AG20443 (cell line): ENCODE results near the gene RHBDL1.

Experiments
- DNase-seq: peaks from one replicate; pipeline ENCODE4 v3.0.0; 2012; ENCODE audit warnings: low spot score, mixed read lengths

RHBDL1 gene

GRCh38 chr16:674214-674881 is 1.1 kb upstream of the RHBDL1 start:
- DNase-seq: no peak

GRCh38 chr16:675884-676564 is 553 bp downstream of the RHBDL1 start:
- DNase-seq: no peak

- no peak for DNase-seq
Observed at GRCh38 chr16:676565-676902, 1.1 kb downstream of the RHBDL1 start.

- no peak for DNase-seq
Observed at GRCh38 chr16:676913-677312, 1.4 kb downstream of the RHBDL1 start.

GRCh38 chr16:677316-678190 is 2.1 kb downstream of the RHBDL1 start:
- DNase-seq: no peak

- no peak for DNase-seq
Observed at GRCh38 chr16:678209-678857, 2.9 kb downstream of the RHBDL1 start.

- DNase-seq: peak; percentile 40
Observed at GRCh38 chr16:678858-679813, 3.7 kb downstream of the RHBDL1 start.

- peak; percentile 96 for DNase-seq
Observed at GRCh38 chr16:679814-680624, 4.5 kb downstream of the RHBDL1 start, which contains the start of gene STUB1. STUB1 (plus strand) TSS chr16:680410; CDS start chr16:680526, 116 bp downstream.

GRCh38 chr16:680625-680945 is 5.1 kb downstream of the RHBDL1 start:
- no peak for DNase-seq

GRCh38 chr16:680967-681745 is 5.7 kb downstream of the RHBDL1 start:
- no peak for DNase-seq

- no peak for DNase-seq
Observed at GRCh38 chr16:681746-682427, 6.4 kb downstream of the RHBDL1 start.

- DNase-seq: no peak
Observed at GRCh38 chr16:682493-683395, 7.3 kb downstream of the RHBDL1 start.

- DNase-seq: no peak
Observed at GRCh38 chr16:683396-684070, 8.1 kb downstream of the RHBDL1 start.

- peak; percentile 97 for DNase-seq
Observed at GRCh38 chr16:684071-684794, 8.8 kb downstream of the RHBDL1 start, which contains the start of gene JMJD8. JMJD8 (minus strand) TSS chr16:684334; CDS start chr16:684319, 15 bp downstream.

- DNase-seq: no peak
Observed at GRCh38 chr16:684961-685696, 9.7 kb downstream of the RHBDL1 start.

GRCh38 chr16:685967-686366 is 10.5 kb downstream of the RHBDL1 start:
- DNase-seq: peak; percentile 42
